Measurements from ENCODE around the gene SLIT3. TPM values are rescaled to one million over a fixed set of nuclear protein-coding genes. Genes with fewer than 3 reads are reported as not detected.

SLIT3 gene
- total and polyA plus RNA-seq, 2 experiments from 2014 or later, result 0.59 to 0.71 TPM

GRCh38 chr5:168773226-168773625 lies 527.7 kb downstream of the SLIT3 start (continued):
- no peak for TF ChIP-seq ZNF462 (CRISPR knock-in tag; IDR thresholded peaks at IDR 0.05)

- H3K4me3 Mint-ChIP-seq, result no peak overlapping the region
Measured at GRCh38 chr5:168772316-168772961, 528.5 kb downstream of the SLIT3 start.

GRCh38 chr5:168771678-168772077 lies 529.3 kb downstream of the SLIT3 start:
- DNase-seq (ENCODE audit: low spot score), result no peak
- no peak overlapping the region for H3K27ac ChIP-seq (ENCODE audit: low read depth)
- no peaks in the 10 kb centered on the region for H3K79me2 ChIP-seq (replicated peaks; ENCODE audit: insufficient read depth)
- no peak overlapping the region for H3K4me3 ChIP-seq
- H2AFZ ChIP-seq, result no peak overlapping the region
- H3K4me2 ChIP-seq, result no peak overlapping the region
- H4K20me1 ChIP-seq (replicated peaks; ENCODE audit: insufficient read depth), result no peaks in the 10 kb centered on the region
- Mint-ChIP-seq H3K9me3 (peaks cover 14% of the 10 kb centered on the region; the same call in 2 of the 3 replicates), H3K4me3 (no peak overlapping the region), H3K4me1 (peaks cover 4% of the 10 kb centered on the region; the same call in 1 of the 3 replicates), H3K36me3 (ENCODE audit: low read depth) (no peaks in the 10 kb centered on the region), H3K27ac (no peak overlapping the region), H3K27me3 (ENCODE audit: insufficient read depth, low read depth, poor library complexity) (peaks cover 9% of the 10 kb centered on the region)
- H3K27me3 ChIP-seq (ENCODE audit: insufficient read depth), result no peaks in the 10 kb centered on the region
- H3K36me3 ChIP-seq (ENCODE audit: insufficient read depth), result no peaks in the 10 kb centered on the region
- H3K9me2 ChIP-seq (ENCODE audit: insufficient read depth), result no peaks in the 10 kb centered on the region
- no peaks in the 10 kb centered on the region for H3K4me1 ChIP-seq (ENCODE audit: insufficient read depth)
- no peaks in the 10 kb centered on the region for H3F3A ChIP-seq (replicated peaks; ENCODE audit: low read depth)
- ATAC-seq, result no peak
- TF ChIP-seq JUNB (IDR thresholded peaks at IDR 0.05; ENCODE audit: unreplicated experiment), result no peak
- no peak for TF ChIP-seq ETS1 (IDR thresholded peaks at IDR 0.05)
- TF ChIP-seq CREB1 (CRISPR knock-in tag; IDR thresholded peaks at IDR 0.05; ENCODE audit: low read depth), result no peak
- no peak for TF ChIP-seq STAT1 (IDR thresholded peaks at IDR 0.05; ENCODE audit: unreplicated experiment)
- TF ChIP-seq EZH2phosphoT487 (IDR thresholded peaks at IDR 0.05; ENCODE audit: unreplicated experiment), result no peak

More at GRCh38 chr5:168772316-168772961, 528.5 kb downstream of the SLIT3 start:
- no peak overlapping the region for H3K27ac Mint-ChIP-seq
- TF ChIP-seq CREB1 (CRISPR knock-in tag; IDR thresholded peaks at IDR 0.05; ENCODE audit: low read depth), result no peak
- TF ChIP-seq NANOG (IDR thresholded peaks at IDR 0.05; ENCODE audit: borderline replicate concordance), result no peak
- no peak for TF ChIP-seq EZH2 (IDR thresholded peaks at IDR 0.05; ENCODE audit: low read depth, unreplicated experiment)
- 0 out of 2 replicates have a peak overlapping the region, but pooled peaks have one; percentile 14 for H2AFZ ChIP-seq
- no peaks in the 10 kb centered on the region for H3K9me2 ChIP-seq (ENCODE audit: insufficient read depth)
- ATAC-seq (peak; percentile 49), DNase-seq (ENCODE audit: low spot score) (peak; percentile 20)
- no peaks in the 10 kb centered on the region for H3F3A ChIP-seq (replicated peaks; ENCODE audit: low read depth)
- H3K4me3 ChIP-seq, result no peak overlapping the region
- H3K36me3 ChIP-seq (ENCODE audit: insufficient read depth), result no peaks in the 10 kb centered on the region
- no peaks in the 10 kb centered on the region for H3K36me3 Mint-ChIP-seq (ENCODE audit: low read depth)
- peaks cover 9% of the 10 kb centered on the region for H3K27me3 Mint-ChIP-seq (ENCODE audit: insufficient read depth, low read depth, poor library complexity)
- no peaks in the 10 kb centered on the region for H4K20me1 ChIP-seq (replicated peaks; ENCODE audit: insufficient read depth)
- peaks cover 14% of the 10 kb centered on the region; the same call in 2 of the 3 replicates for H3K9me3 Mint-ChIP-seq
- no peaks in the 10 kb centered on the region for H3K79me2 ChIP-seq (replicated peaks; ENCODE audit: insufficient read depth)
- no peaks in the 10 kb centered on the region for H3K27me3 ChIP-seq (ENCODE audit: insufficient read depth)
- peaks cover 4% of the 10 kb centered on the region; the same call in 1 of the 3 replicates for H3K4me1 Mint-ChIP-seq
- no peak overlapping the region for H3K27ac ChIP-seq (ENCODE audit: low read depth)
- H3K4me2 ChIP-seq, result no peak overlapping the region
- H3K4me1 ChIP-seq (ENCODE audit: insufficient read depth), result no peaks in the 10 kb centered on the region

All from GM23338 (cell line).